ENCODE data around the gene MTOR.
A peak's percentile ranks its signal among the peaks of the same experiment; 100 is the strongest.
"Not testable (repeated sequence)": the region's sequence is repeated elsewhere in the genome, so short reads cannot be mapped to it uniquely, and the experiment has no call there.

MTOR gene

DNA sequence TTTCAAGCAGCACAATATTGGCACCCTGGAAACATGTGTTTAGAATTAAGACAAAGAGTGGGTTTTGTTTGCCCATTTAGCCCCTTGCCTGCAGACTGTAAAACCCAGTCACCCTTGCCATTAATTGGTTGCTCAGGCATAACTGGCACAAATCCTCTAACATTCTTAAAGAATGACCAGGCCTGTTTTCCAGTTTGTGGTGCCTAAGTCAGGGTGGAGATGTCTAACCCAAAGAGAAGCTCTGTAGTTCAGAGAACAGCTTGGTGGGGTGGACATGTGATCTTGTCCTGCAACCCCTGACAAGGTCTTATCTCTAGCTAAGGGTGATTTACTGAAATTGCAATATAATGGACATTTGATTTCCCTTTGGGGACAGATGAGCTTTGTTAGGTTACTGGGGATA is 82.0 kb downstream of the MTOR start:
- no peak for DNase-seq (ENCODE audit: low read depth)

DNA sequence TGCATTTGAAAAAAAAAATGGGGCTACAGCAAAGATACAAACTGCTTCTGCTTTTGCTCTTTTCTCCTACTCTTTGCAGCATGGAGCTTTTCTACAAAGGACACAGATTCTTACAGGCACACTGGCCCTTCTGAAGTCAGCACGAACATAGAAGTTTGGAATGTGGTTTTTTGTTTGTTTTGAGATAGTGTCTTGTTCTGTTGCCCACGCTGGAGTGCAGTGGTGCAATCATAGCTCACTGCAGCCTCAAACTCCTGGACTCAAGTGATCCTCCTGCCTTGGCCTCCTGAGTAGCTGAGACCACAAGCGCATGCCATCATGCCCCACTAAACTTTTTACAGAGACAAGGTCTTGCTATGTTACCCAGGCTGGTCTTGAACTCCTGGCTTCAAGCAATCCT is 82.6 kb downstream of the MTOR start:
- not testable (repeated sequence) for DNase-seq (ENCODE audit: low read depth)

DNA sequence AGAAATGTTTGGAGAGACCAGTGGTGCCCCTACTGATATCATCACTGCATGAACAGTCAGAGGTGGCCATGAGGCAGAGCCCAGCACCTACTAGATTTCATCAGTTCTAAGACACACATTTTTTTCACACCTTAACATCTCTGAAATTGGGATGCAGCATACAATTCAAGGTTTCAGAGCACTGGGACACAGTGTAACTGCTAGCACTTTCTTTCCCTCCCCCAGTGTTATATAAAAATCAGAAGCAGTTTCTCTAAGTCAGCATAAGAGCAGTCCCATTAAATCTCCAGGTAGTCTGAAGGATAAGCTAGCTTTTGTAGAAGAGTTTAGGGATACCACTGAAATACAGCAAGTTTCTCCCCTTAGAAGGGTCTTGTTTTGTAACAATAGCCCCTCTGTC is 83.2 kb downstream of the MTOR start:
- DNase-seq (ENCODE audit: low read depth): no peak

DNA sequence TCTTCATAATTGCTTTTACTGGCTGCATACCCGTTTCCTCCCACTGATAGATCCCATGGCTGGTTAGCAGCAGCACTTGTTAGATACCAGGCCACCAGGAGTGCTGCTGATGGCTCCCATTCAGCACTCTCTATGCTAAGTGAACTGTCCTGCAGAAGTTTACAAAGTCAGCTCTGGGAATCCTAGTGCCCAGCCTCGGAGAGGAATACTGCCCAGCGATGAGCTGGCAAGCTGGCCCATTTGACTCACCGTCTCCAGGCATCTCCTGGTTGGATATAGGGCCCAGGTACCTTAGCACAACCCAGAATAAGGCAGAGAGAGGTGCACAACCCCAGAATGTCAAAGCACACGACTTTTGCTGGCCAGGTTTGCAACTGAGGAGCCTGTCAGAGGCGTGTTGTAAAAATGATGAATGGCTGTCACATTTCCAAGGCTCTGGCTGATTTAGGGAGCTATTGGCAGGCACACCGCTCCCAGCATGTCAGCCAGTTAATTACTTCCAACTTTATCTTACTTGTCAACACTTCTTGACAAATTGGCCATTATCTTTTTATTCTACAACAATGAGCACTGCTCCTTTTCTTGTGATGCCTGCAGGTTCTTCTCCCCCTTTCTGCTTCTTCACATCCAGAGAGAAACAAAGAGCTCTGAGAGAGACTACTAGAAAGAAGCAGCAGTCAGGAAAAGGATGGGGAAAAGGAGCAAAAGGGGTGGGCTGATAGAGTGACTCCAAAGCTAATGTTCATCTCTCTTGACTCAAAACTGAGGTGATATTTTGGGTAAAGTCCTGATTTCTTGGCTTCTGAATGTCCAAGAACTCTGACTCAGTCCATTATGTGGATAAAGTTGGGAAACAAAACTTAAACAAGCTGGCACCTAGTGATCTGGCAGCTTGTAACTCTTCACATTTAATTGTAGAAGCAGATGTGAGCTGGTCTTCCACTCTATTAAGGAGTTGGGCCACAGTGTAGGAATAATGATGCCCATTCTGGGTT is 84.0 kb downstream of the MTOR start:
- no peak for DNase-seq (ENCODE audit: low read depth)

GRCh38 chr1:11176081-11176706 is 86.2 kb downstream of the MTOR start:
- no peak for DNase-seq (ENCODE audit: low read depth)

DNA sequence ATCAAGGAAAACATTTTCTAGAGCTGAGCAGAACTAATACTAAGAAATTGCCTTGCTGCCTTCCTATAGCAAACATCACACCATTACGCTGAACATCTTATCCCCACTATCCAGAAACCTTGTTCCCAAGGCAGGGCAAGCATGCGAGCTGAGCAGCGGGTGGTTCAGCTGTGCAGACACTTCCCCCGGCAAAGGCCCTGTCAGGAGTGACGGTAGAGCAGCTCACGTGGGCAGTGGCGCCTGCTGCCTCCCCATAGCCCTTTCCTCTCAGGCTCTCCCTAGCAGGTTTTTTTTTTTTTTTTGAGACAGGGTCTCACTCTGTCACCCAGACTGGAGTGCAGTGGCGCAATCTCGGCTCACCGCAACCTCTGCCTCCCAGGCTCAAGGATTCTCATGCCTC is 86.9 kb downstream of the MTOR start:
- no peak for DNase-seq (ENCODE audit: low read depth)

DNA sequence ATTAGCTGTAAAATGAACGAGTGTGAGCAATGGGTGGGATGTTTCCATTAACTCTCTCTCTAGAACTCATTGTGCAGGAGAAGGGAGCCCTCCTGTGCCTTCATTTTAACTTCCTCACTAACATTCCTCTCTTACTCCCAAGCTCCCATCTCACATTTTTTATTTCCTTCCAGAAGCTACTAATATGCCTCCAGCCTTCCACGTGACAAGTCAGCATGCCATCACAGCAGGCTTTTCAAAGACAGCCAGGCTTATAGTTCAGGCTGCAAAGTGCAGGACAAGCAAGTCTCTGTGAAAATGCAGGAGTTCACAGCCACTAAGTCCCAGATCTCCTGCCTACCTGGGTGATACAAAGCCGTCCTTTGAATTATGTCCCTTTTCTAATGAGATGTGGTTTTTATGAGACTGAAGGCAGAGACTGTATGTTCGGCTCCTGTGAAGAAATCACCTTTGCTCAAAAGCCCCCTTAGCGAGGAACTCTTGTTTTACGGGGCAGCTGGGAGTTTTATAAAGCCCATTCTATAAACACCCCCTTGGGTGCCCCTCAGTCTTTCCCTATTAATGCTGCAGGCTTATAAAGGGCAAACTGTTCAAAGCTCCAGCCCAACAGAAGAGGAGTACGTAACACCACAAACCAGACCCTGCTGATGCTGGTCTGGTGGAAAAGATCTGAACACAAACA is 87.9 kb downstream of the MTOR start:
- DNase-seq (ENCODE audit: low read depth): no peak

GRCh38 chr1:11170102-11170501 is 92.2 kb downstream of the MTOR start:
- DNase-seq (ENCODE audit: low read depth): no peak

- no peak for DNase-seq (ENCODE audit: low read depth)
Observed at GRCh38 chr1:11169202-11169601, 93.1 kb downstream of the MTOR start.

DNA sequence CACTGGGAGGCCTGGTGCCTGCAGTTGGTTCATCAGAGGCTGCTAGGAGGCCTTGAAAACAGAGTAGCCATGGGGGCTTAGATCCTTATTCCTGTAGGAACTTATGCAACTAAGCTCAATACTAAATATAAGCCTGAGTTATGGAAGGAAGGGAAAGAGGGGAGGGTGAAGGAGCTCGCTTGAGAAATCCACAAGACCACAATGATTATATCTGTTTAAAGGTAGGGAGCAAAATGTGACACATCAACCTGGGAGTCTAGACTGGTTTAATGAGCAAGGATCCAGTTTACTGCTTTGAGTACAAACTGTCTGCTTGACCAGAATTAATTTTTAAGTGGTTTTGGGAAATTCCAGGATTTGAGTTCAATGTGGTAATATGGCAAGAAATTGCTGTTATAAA is 93.6 kb downstream of the MTOR start:
- DNase-seq (ENCODE audit: low read depth): no peak

DNA sequence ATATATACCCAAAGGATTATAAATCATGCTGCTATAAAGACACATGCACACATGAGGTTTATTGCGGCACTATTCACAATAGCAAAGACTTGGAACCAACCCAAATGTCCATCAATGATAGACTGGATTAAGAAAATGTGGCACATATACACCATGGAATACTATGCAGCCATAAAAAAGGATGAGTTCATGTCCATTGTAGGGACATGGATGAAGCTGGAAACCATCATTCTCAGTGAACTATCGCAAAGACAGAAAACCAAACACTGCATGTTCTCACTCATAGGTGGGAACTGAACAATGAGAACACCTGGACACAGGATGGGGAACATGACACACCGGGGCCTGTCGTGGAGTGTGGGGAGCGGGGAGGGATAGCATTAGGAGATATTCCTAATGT is 95.6 kb downstream of the MTOR start:
- not testable (repeated sequence) for DNase-seq (ENCODE audit: low read depth)

DNA sequence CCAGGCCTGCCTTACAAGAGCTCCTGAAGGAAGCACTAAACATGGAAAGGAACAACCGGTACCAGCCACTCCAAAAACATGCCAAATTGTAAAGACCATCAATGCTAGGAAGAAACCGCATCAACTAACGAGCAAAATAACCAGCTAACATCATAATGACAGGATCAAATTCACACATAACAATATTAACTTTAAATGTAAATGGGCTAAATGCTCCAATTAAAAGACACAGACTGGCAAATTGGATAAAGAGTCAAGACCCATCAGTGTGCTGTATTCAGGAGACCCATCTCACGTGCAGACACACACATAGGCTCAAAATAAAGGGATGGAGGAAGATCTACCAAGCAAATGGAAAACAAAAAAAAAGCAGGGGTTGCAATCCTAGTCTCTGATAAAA is 99.6 kb downstream of the MTOR start:
- not testable (repeated sequence) for DNase-seq (ENCODE audit: low read depth)

DNA sequence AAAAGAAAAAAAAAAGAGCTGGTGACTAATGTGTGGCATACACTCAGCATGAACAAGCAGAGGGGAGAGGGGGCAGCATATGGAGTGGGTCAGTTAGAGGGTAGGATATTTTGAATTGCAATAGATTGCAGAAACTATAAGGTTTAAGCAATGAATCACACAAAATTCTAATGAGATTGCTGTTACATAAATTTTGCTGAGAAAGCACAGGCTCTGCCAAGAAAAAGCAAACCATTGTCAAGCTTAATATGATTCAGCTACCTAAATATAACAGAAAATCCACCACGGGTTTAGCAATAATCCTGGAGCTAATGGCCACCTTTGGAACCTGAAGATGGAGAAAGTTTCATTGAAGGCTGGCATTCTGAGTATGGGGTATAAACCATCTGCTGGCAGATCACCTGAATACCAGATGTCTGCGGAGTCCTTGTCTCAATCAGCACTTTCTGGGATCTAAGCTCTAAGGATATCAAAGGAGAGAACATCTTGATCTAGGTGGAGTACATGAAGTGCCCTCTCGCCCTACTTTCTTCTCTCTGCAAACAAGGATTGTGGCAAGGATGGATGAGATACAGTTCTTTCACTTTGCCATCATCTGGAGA is 103.5 kb downstream of the MTOR start:
- peak; percentile 75 for DNase-seq (ENCODE audit: low read depth)

DNA sequence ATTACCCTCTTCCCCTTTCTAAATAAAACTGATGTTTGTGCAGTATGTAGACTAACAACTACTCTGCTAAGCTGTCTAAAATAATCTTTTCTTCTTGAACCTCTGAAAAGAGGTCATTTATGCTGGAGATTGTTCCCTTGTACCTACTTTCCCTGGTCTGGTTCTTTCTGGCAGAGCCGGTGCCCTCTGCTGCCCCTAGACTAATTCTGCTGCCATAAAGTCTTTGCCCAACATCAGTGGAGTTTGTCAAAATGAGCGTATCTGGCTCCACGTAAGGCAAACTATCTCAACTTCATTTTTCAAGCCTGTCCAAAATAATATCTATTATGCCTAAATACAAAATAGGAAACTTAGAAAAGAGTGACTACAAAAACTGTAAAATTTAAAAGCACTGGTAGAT is 104.1 kb downstream of the MTOR start:
- DNase-seq (ENCODE audit: low read depth): no peak

- DNase-seq (ENCODE audit: low read depth): no peak
Observed at GRCh38 chr1:11157867-11158266, 104.5 kb downstream of the MTOR start.

- no peak for DNase-seq (ENCODE audit: low read depth)
Observed at GRCh38 chr1:11157394-11157793, 105.0 kb downstream of the MTOR start.

DNA sequence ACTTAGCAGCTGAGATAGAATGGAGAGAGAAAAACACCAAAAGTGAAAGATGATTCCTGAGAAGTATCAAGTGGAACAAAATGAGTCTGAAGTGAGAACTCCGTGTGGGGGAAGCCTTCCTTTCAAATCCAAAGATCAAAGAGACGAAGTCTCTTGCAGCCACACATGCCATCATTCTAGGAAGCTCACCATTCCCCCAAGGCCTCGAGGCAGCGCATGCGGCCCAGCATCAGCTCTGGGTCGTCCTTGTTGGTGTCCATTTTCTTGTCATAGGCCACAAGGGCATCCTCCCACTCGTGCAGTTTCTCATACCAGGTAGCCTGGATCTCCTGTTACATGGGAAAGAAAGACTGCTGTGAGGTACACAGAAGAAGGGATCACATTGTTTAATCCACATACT is 105.4 kb downstream of the MTOR start:
- DNase-seq (ENCODE audit: low read depth): no peak

DNA sequence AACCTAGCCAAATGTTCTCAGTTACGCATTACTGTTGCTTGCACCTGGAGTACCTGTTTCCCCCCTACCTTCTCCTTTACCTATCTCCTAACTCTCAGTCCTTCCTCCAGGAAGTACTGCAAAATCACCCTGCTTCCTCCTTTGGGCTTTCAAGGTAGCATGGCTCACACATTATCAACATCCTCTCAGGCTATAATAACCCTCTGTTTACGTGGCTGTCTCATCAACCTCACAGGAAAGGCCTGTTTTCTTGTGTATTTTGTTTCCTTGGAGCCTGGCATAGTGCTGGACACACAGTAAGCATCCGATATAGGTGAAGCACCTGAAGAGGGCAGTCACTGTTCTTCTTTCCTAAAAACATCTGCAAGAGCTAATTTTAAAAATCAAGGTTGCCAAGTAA is 105.9 kb downstream of the MTOR start:
- no peak for DNase-seq (ENCODE audit: low read depth)

- DNase-seq (ENCODE audit: low read depth): no peak
Observed at GRCh38 chr1:11153184-11153583, 109.2 kb downstream of the MTOR start.

DNA sequence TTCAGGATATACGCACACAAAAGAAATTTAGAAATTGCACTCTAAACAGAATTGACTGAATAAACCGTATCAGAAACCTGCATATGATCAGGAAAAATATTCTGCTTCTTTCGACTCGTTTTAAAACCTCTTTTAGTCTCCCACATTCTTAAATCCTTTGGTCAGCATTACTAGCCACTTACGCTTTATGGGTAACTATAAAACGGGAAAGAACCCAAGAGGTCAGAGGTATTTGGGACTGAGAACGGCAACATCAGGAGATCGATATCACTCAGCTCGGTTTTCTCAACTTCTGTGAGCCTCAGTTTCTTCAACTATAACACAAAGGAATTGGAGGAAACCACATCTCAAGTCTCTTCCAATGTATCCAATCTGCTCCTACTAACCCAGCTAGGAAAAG is 109.6 kb downstream of the MTOR start:
- no peak for DNase-seq (ENCODE audit: low read depth)

- no peak for DNase-seq (ENCODE audit: low read depth)
Observed at GRCh38 chr1:11151826-11152612, 110.3 kb downstream of the MTOR start.

DNA sequence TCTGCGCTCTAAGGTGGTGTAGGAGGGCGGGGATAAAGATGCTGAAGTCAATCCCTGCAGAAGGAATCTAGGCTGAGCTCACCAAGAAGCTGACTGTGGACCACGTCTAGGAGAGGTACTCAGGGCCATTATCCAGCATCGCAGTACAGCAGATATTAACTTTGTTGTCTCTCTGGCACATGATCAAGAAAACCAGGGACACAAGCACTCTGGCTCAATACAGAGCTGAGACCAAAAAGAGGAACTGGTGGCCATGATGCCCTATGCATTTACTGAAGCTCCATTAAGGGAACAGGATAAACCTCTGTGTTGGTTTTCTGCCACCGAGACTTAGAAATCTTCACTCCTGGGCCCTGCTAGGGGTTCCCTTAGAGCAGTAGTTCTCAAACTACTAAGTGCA is 111.2 kb downstream of the MTOR start:
- no peak for DNase-seq (ENCODE audit: low read depth)
